Testis (tissue), 2 donors: ENCODE results near the gene RNF227.

Source experiments
- CTCF ChIP-seq, 3 experiments: fragments of 450-650 bp in 2 of 3; fragments of 200-600 bp in 1 of 3; sonication (generic) in 1 of 3; IDR thresholded peaks; one replicate each; pipeline ENCODE4 v1.5.1; 2016 to 2019; ENCODE audit warnings: antibody characterized with exemption in 3 of 3, mild to moderate bottlenecking in 2 of 3, moderate library complexity in 1 of 3
- POLR2A ChIP-seq: fragments of 450-650 bp; IDR thresholded peaks from one replicate; pipeline ENCODE4 v1.6.1; 2017; ENCODE audit warnings: antibody characterized with exemption, mild to moderate bottlenecking, moderate library complexity

- TF ChIP-seq CTCF (IDR thresholded peaks at IDR 0.05) (no peak), POLR2A (no peak)
Measured at GRCh38 chr17:7944326-7944725, 28.2 kb upstream of the RNF227 start.
